CD4-positive, alpha-beta T cell treated with Interleukin-12 subunit alpha and Interleukin-12 subunit beta, for 1 hour (primary cell): ENCODE measurements around the gene ACER1.
"Not testable (repeated sequence)": the region's sequence is repeated elsewhere in the genome, so short reads cannot be mapped to it uniquely, and the experiment has no call there.

Experiments used
- DNase-seq: peaks from one replicate; pipeline ENCODE4 v3.0.0-alpha.2; 2020

Gene ACER1

DNA sequence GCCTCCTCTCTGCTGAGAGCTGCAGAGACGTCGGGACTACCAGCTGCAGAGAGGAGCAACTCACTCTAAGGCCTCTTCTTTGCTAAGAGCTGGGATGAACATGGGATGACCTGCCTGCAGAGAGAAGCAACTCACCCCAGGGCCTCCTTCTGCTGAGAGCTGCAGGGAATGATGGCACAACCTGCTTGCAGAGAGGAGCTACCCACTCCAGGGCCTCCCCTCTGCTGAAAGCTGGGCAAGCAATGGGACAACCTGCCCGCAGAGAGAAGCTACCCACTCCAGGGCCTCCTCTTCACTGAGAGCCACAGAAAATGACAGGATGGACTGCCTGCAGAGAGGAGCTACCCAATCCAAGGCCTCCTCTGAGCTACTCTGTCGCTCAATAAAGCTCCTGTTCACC lies 46.7 kb downstream of the ACER1 start:
- no peak for DNase-seq

DNA sequence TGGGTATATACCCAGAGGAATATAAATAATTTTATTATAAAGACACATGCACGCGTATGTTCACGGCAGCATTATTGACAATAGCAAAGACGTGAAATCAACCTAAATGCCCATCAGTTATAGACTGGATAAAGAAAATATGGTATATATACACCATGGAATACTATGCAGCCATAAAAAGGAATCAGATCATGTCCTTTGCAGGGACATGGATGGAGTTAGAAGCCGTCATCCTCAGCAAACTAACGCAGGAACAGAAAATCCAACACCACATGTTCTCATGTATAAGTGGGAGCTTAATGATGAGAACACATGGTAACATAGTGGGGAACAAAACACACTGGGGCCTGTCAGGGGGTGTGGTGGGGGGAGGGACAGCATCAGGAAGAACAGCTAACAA lies 51.0 kb downstream of the ACER1 start:
- not testable (repeated sequence) for DNase-seq

DNA sequence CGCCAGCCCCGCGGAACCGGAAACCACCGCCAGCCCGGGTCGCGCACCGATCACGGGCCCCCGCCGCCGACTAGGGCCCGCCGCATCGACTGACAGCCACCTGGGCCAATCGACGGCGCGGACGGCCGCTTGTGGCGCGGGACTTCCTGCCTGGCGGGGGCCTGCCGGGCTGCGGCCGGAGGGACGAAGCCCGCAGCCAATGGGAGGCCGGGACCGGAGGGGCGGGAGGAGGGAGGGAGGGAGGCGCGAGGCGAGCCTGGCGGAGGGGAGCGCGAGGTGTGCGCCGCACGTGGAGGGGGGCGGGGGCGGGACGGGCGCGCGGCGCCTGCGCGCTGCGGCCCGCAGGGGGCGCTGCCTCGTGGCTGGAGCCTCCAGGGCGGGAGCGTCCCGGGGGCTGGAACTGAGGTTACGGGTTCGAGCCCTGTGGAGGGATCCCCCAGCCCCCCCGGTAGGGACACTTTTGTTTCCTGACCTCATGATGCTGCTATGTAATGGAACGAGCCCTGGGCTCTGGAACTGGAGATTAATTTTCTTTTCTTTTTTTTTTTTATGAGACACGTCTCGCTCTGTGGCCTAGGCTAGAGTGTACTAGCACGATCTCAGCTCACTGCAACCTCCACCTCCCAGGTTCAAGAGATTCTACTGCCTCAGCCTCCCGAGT lies 53.4 kb downstream of the ACER1 start, which contains the start of gene MLLT1:
Gene MLLT1 (minus strand): TSS at position 45 of the 661 bp plus-strand sequence. CDS start 191 bp downstream, outside the sequence.
- DNase-seq, result peak; percentile 97

DNA sequence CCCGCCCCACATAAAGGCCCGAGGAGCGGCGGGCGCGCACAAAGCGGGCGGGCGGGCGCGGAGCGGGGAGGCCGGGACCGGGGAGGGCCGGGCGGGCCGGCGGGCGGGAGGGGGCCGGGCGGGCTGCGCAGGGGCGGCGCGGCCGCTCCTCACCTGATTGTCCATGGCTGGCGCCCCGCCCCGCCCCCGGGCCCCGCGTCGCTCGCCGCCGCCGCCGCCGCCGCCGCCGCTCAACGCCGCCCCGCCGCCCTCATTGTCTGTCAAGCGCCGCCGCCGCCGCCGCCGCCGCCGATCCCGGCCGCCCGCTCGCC lies 53.8 kb downstream of the ACER1 start:
- DNase-seq, result no peak

DNA sequence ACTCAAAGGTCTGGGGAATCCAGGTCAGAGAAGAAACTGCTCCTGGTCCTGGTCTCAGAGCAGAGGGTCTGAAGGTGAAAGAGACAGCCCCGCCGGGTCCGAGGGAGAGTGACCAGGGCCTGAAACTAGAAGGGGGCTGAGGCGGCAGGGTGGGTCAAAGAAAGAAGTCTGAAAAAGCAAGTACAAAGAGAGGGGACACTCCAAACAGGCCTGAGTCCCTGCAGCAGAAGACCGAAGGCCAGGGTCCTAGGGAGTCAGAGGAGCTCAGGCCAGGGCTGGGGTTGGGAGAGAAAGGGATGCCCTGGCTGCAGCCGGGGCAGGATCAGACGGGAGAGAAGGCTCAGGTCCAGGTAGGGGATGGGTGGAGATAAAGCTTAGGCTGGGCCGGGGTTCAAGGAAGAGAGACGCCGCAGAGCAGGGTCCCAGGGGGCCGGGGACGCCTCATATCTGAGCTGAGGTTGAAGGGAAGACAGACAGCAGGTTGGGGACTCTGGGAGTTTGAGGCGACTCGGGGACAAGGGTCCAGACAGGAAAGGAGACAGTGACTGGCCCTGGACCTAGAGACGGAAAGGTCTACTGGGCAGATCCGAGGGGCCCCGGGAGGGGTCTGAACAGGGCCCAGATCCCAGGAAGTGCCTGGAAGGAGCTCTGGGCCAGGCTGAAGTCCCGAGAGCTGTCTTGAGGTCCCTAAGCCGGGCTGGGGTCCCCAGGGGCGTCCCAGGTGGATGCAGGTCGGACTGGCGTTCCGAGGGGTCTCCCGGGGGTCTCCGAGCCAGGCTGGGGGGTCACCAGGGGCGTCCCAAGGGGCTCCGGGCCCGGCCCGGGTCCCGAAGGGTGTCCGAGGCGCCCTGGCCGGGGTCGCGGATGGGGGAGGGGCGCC lies 54.4 kb downstream of the ACER1 start:
- DNase-seq, result no peak

DNA sequence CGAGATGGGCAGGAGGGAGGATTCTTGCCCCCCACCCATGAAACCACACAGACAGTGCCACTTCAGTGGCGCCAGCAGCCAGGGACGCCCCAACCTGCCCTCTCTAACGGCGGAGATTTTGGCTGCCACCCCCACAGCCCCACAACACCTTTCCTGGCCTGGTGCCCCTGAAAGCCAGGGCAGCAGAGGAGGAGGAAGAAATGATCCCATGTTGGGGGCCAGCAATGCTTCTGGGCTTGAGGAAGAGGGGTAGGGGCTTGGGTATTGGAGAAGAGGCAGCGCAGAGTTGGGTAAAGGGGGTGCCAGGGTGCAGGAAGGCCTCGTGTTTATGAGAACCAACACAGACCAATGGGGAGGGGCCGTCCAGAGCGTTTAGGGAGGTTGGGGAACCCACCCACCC lies 55.4 kb downstream of the ACER1 start:
- DNase-seq, result no peak

DNA sequence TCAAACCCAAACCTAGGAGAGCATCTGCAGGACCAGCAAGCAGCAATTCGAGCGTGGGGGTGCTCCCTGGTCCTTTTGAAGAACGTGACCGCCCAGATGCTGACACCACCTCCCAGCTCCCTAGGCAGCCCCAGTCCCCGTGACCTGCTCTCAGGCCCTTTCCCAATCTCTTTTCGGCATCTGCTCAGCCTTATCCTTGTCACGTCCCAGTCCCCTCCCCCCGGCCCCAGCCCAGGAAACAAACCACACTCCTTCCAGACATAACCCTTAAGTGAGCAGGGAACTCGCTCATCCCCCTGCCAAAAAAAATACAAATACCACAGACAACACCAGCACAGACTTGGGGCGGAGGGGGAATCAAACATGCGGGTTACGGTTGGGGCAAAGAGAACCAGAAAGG lies 57.0 kb downstream of the ACER1 start:
- no peak for DNase-seq

DNA sequence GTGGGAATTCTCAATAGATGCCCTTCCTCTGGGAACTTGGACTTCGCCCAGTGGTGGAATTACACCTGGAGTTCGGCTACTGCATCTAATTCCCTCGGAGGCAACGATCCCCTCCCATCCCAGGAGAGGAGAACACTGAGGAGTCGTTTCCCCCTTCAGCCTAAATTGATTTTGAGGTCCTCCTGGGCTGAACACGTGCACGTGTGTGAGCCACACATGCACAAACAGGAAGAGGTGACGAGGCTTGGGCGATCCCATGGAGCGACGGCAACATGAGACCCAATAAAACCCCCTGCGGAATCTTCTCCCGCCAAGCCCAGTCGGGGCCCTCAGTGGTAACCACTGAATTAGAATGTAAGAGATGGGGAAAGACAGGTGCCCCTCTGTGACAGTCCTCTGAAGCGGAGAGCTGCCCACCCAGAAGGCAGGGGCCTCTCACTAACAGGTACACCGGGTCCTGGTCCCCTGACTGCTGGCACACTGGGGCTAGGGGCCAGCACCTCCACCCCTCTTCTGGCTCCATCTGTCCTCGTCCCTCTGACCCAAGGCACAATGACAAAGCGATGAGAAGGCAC lies 58.2 kb downstream of the ACER1 start:
- DNase-seq, result no peak

DNA sequence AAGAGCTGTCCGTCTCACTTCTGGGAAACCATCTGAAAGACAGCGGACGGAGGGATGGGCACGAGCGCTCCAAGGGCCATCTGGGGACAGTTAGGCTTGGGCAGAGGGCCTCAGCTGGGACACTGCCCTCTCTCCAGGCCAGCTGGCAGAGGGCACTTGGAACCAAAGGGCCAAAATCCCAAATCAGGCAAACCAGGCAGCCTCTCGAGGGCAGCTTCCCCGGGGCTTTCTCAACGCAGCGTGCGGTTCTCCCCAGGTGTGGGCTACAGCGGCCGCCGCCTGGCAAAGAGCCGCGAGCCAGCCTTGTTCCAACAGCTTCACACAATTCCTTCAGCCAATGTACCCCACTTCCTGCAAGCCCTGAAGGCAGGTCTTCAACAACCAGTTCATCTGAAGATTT lies 58.7 kb downstream of the ACER1 start:
- no peak for DNase-seq

DNA sequence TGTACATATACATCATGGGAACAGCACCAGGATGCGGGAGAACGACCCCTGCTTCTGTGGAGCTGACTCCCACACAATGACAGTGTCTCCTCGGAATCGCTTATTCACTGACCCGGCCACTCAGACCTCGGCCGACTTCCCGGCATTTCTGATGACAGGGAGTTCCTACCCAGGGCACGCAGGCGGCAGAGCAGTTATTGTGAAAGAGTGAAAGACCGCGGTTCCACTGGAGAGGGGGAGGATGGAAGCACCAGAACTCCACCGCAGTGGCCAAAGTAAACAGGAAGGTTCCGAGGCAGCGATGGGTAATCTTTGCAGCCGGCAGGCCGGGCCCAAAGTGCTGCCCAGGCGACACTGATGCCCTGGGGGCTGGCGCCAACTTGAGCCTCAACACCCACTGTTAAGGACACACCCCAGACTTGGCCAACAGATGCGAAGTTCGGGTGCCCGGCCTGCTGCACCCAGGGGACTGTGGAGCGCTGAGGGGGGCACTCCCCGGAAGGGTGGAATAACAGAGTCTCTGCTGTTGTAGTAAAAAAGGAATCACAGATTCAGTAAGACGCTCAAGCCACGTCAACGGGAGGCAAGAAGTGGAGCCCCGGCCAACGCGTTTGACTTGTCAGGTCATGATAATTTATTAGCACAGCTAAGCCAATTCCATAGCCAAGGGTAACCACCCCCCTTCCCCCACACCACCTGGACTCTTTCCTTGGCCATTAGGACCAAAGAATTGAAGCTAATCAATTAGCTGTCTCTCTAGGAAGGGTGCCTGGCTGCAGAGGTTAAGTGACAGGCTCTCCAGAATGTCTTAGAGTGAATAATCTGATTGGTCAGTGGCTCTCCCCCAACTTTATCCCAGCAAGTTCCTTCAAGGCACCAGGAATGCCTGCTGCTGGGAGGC lies 59.5 kb downstream of the ACER1 start:
- no peak for DNase-seq

DNA sequence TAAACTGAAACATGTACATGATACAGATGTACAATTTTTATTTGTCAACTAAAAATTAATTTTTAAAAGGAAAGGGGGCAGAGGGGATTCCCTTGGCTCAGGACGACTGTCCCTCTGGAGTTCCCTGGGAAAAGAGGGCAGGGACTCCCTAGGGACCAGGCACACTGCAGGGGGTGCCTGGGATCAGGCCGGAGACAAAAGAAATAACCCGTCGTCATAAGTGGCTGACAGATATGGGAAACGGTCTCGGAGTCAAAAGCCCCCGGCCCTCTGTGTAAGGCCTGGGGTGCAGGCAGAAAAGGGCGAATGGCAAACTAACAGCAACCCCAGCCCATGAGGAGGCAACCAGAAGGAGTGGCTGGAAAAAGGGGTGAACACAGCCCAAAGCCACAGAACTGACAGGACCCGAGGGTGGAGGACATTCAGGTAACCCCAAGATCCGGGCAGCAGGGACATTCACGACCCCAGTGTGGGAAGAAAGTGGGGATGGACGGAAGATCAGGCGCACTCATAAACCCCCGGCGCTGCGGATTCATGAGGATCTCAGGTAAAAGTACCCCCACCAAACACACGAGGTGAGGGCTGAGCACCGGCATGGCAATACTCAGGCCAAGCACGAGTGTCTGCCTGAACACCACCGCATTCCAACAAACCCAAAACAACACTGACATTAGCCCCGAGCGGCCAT lies 60.4 kb downstream of the ACER1 start:
- no peak for DNase-seq

DNA sequence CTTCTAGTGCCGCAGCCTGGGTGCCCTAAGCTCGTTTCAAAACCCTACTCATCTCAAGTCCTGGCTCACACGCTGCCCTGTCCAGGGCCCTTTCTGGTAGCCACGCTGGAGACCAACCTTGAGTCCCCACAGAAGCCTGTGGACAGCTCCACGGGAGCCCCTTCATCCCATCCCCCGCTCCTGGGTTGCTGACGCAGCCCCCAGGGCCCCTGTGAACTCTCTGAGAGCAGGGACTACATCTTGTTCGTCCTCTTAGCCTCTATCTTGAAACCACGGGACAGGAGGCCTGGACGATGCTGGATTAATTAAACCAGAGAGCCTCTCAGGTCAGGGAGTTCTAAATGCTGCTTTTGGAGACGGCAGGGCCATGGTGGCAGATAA lies 61.0 kb downstream of the ACER1 start:
- no peak for DNase-seq

DNA sequence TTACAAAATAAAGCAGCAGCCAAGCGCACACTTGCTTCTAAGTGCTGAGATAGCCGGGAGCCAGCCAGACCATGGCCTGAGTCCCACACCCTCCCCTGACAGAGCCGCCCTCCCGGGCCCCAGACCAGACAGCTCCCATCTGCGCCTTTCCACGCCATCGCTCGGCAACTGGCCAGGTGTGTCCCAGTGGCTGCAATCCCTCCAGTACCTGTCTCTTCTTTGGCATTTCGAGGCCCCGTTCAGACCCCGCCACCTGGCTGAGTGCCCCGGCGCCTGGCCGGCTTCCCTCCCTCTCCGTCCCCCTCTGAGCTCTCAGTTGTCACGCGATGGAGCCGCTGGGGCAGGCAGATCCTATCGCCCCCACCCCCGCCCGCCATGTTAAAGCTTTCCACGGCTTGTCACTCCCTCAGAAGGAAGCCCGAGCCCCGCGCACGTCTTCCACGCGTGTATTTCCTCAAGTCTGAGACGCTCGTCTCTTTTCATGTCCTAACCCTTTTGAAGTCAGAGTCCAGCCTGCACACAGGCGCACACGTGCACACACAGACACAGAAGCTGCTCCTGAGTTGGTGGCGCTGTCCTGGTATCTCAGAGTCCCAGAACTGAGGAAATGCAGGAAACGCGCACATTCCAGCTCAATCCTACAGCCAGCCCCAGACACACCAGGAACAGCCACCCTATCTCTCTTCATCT lies 61.5 kb downstream of the ACER1 start:
- no peak for DNase-seq

DNA sequence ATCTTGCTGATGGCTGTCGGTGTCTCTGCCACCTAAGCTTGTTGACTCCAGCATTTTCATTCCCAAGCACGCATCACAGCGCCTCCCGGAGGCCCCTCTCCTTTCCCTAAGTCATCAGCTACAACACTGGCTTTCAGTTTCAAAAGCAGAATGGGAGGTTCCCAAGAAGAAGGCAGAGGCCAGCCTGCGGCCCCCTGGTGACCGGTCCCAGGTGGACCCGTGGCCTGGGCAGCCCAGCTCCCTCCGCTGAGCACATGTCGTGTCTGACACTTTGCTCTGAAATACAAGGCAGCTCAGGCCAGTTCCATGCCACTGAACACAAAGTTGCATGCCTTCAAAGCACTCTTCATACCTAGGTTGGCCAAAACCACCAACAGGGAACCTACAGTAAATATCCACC lies 62.2 kb downstream of the ACER1 start:
- no peak for DNase-seq

DNA sequence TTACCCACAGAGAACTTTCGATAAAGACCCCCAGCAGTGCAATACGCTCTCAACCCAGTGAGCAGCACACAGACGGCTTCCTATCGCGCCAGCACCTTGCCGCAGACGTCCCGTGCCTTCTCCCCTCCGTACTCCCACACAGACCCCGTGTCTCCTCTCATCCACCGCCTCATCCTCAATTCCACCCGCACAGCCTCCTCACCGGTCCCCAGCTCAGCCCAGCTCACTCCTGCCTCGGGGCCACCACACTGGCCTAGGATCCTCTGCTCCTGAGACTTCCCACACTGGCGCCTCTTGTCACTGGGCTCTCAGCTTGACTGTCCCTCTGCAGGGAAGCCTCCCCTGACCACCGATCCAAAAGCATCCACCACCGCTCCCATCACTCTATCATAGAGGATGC lies 62.6 kb downstream of the ACER1 start:
- DNase-seq, result no peak

DNA sequence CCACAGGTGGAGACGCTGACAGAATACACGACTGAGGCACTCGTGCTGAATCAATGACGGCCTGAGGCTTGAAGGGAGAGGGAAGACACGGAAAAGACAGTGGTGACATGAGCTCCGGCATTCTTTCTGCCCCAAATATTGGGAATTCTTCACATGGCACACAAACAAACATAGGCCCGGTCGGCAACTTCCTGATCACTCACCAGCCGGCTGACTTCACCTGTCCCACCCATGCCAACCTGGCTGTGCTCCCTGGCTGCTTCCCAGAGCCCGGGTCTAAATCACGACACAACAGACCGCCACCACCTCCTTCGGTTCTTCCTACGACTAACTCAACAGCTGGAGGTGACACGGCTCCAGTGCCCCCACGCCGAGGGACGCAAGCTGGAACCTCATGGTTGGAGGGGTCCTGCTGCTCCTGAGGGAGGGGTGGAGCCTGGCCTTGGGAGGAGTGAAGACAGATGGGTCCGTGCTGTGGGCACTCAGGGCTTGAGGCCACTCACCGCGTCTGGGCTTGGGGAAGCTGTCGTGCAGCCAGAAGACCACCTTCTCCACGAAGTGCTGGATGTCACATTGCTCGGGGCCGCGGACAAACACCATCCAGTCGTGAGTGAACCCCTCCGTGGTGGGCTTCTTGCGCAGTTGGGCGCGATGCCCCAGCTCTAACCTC lies 63.2 kb downstream of the ACER1 start:
- DNase-seq, result no peak

DNA sequence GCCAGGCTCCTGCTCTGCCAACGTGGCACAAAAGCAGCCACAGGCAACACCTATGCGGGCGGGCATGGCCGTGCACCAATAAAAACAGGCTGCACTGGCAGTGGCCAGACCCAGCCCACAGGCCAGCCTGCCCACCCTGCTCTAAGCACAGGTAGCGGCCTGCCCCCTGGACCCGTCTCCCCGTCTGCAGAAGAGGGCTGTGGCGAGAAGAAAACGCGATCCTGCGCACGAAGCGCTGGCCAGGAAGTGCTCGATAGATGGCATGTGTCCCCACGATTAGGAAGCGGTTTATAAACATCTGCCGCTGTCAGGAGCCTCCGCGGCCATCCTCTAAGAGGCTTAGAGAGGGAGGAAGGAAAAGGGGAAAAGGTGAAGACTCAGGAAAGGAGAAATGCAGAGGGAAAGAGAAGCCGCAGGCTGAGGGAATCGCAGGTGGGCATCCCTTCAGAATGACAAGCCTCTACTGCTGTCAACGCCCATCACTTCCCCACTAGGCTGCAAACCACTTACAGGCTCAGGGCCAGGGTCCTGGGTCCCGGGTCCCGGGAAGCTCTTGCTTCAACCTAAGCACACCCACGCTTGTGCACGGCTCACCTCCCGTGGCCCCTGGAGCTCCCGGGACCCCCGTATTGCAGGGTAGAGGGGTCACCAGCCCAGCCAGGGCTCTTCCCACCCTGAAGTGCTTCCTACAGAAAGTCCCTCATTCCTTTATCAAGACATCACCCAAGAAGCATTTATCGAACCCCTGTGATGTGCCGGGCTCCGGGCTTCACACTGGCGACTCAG lies 64.1 kb downstream of the ACER1 start:
- no peak for DNase-seq

DNA sequence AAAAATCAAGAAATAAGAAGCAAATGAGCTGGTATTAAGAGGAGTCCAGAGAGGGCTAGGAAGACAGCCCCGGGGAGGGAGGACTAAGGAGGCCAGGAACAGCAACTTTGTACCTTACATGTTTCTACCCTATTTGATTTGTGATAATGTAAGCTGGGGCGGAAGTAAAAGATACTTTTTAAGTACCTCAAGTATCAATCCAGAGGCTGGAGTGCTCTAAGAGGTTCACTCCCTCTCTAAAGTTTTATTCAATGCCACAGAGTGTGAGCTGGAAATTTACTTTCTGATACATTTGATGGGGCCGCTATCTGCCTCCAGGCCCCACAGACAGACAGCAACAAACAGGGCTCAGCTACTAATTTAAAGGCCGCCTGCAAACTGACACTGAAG lies 65.0 kb downstream of the ACER1 start:
- DNase-seq, result no peak

DNA sequence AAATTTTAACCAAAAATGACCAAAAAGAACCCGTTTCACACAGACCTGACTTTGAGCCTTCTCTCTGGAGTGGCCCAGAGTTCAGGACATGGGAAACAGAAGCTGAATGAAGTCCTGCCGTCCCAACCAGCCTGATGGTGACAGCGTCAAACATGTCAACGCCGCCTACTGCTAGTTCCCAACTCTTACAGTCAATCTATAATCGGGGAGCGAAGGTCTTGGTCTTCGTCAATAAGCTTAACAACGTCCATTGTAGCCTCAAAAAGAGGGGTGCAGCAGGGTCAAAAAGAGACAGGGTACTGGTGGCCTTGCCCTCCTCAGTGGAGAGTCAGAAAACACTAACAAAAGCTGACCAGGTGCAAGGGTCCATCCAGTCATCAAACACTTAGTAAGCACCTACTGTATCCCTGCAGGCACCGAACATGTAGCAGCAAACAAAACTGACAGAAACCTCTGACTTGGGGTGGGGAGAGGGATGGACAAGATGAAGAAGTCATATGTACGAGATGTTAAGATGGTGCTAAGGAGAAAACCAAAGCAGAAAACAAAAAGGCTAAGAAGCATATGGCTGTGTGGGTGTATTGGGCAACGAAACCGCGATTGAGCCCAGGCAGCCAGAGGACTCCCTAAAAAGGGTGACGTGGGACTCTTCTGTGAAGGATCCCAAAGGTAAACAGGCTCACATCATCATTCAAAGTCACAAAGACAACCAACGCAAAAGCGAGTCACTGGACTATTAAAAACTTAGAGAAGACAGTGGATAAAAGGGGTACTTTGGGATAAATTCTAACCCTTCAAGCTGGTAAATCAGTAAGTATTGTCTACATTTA lies 65.6 kb downstream of the ACER1 start:
- no peak for DNase-seq

DNA sequence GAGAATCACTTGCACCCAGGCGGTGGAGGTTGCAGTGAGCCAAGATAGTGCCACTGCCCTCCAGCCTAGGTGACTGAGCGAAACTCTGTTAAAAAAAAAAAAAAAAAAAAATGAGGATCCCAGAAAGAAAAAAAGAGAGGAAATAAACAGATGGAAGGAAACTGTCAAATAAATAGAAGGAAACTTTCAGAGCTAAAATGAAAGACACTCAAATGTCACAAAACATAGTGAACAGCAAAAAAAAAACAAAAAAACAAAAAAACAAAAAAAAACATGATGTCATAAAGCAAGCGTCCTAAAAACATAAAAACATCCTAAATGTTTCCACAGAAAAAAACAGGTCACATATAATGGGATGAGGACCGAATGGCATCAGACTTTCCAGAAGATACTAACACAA lies 68.6 kb downstream of the ACER1 start:
- no peak for DNase-seq
